ENCODE measurements around the gene NAB1.

NAB1 gene

GRCh38 chr2:190713471-190713870 lies 64.6 kb downstream of the NAB1 start:
- DNase-seq (ENCODE audit: low spot score), result no peak

GRCh38 chr2:190714958-190715357 lies 66.1 kb downstream of the NAB1 start:
- DNase-seq (ENCODE audit: low spot score), result peak; percentile 12

- DNase-seq (ENCODE audit: low spot score), result no peak
These were observed 67.4 kb downstream of the NAB1 start for GRCh38 chr2:190716176-190716807.

GRCh38 chr2:190717306-190717705 lies 68.4 kb downstream of the NAB1 start:
- no peak for DNase-seq (ENCODE audit: low spot score)

- no peak for DNase-seq (ENCODE audit: low spot score)
These were observed 69.1 kb downstream of the NAB1 start for GRCh38 chr2:190717764-190718651.

GRCh38 chr2:190718652-190719526 lies 70.0 kb downstream of the NAB1 start:
- peak; percentile 7 for DNase-seq (ENCODE audit: low spot score)

GRCh38 chr2:190720276-190720675 lies 71.4 kb downstream of the NAB1 start:
- no peak for DNase-seq (ENCODE audit: low spot score)

- no peak for DNase-seq (ENCODE audit: low spot score)
These were observed 71.8 kb downstream of the NAB1 start for GRCh38 chr2:190720691-190721090.

GRCh38 chr2:190722061-190722759 lies 73.3 kb downstream of the NAB1 start:
- no peak for DNase-seq (ENCODE audit: low spot score)

- no peak for DNase-seq (ENCODE audit: low spot score)
These were observed 74.0 kb downstream of the NAB1 start for GRCh38 chr2:190722835-190723234.

GRCh38 chr2:190723397-190724090 lies 74.7 kb downstream of the NAB1 start:
- DNase-seq (ENCODE audit: low spot score), result no peak

- no peak for DNase-seq (ENCODE audit: low spot score)
These were observed 77.4 kb downstream of the NAB1 start for GRCh38 chr2:190726255-190726654.

- DNase-seq (ENCODE audit: low spot score), result no peak
These were observed 87.5 kb downstream of the NAB1 start for GRCh38 chr2:190736355-190736754.

GRCh38 chr2:190740449-190740848 lies 91.6 kb downstream of the NAB1 start:
- no peak for DNase-seq (ENCODE audit: low spot score)
